Fibroblast of lung (primary cell): ENCODE data around the gene PRDX3.

Experiments
- EZH2 ChIP-seq: IDR thresholded peaks from 2 replicates; pipeline ENCODE4 v1.5.1; 2012; ENCODE audit warnings: low read length, control low read depth, mild to moderate bottlenecking; ENCODE audit errors: missing control alignments
- TF ChIP-seq, protein P1 (sequence below), 2 donors: IDR thresholded peaks in 1 of 2; conservative IDR thresholded peaks in 1 of 2; 1 replicate in 1 of 2; 2 replicates in 1 of 2; pipeline ENCODE4 v1.5.1; 2011 to 2012; ENCODE audit warnings: low read length in 2 of 2, control low read depth in 1 of 2, inconsistent platforms in 1 of 2, low read depth in 1 of 2, mild to moderate bottlenecking in 1 of 2

DNA sequence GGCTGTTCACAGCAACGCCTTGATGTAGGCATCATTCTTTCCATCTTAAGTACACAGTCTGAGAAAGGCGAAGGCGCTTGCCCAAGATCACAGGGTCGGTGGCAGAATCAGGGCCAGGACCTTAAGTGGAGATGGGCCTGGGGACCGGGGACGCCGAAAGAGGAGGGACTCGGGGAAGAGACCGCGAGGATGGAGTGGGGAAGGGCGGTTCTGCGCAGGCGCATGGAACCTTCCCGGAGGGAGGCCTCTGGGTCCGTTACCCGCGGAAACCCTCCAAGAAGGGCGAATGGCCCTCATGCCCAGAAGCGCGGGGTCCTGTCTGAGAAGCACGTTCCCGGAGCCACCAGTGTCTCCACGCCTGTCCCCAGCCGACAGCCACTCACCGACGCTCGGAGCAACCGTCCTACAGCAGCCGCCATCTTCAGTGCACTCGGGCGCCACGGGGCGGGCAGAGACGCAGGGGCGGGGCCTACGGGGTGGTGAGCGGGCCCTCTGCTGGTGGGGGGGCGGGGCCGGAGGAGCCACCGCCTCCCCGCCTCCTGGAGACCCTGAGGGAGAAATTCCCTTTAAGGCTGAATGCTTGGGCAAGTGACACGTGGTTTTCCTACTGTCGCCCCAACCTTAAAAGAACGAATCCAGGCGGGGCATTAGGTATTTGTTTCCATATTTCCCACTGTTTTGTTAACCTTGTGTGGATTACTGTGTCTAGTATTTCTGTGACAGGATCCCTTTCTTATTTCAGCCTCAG is at the start of gene PRDX3:
- TF ChIP-seq, protein P1, sequence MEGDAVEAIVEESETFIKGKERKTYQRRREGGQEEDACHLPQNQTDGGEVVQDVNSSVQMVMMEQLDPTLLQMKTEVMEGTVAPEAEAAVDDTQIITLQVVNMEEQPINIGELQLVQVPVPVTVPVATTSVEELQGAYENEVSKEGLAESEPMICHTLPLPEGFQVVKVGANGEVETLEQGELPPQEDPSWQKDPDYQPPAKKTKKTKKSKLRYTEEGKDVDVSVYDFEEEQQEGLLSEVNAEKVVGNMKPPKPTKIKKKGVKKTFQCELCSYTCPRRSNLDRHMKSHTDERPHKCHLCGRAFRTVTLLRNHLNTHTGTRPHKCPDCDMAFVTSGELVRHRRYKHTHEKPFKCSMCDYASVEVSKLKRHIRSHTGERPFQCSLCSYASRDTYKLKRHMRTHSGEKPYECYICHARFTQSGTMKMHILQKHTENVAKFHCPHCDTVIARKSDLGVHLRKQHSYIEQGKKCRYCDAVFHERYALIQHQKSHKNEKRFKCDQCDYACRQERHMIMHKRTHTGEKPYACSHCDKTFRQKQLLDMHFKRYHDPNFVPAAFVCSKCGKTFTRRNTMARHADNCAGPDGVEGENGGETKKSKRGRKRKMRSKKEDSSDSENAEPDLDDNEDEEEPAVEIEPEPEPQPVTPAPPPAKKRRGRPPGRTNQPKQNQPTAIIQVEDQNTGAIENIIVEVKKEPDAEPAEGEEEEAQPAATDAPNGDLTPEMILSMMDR (conservative IDR thresholded peaks at IDR 0.05 in 1 of 2, IDR thresholded peaks at IDR 0.05 in 1 of 2; ENCODE audit: low read depth in 1 of 2, low read length in 2 of 2), result no peak
- TF ChIP-seq EZH2, result no peak
